Measurements from ENCODE around the gene CPA3. TPM values are rescaled to one million over a fixed set of nuclear protein-coding genes. Genes with fewer than 3 reads are reported as not detected.

The CPA3 gene
- total RNA-seq, 1 experiment from 2014 or later = not detected

- H3K27me3 Mint-ChIP-seq (ENCODE audit: low read depth) = no peaks in the 10 kb centered on the region
- no peaks in the 10 kb centered on the region for H3K36me3 Mint-ChIP-seq
- H3K27ac Mint-ChIP-seq = no peak overlapping the region
- no peaks in the 10 kb centered on the region for H3K9me3 Mint-ChIP-seq
- TF ChIP-seq ATF6 (CRISPR knock-in tag; IDR thresholded peaks at IDR 0.05) = no peak
- no peak for TF ChIP-seq ZNF425 (CRISPR knock-in tag; conservative IDR thresholded peaks at IDR 0.05)
- TF ChIP-seq FOXK1 (CRISPR knock-in tag; IDR thresholded peaks at IDR 0.05) = no peak
- TF ChIP-seq USF2 (CRISPR knock-in tag; IDR thresholded peaks at IDR 0.05) = no peak
- TF ChIP-seq E2F4 (CRISPR knock-in tag; IDR thresholded peaks at IDR 0.05; ENCODE audit: borderline replicate concordance, low read depth) = no peak
- TF ChIP-seq GABPB1 (CRISPR knock-in tag; IDR thresholded peaks at IDR 0.05) = no peak
- no peak for TF ChIP-seq HMGA2 (CRISPR knock-in tag; IDR thresholded peaks at IDR 0.05)
- no peak for TF ChIP-seq CBFB (CRISPR knock-in tag; IDR thresholded peaks at IDR 0.05; ENCODE audit: low read depth)
- TF ChIP-seq ATF2 (CRISPR knock-in tag; IDR thresholded peaks at IDR 0.05; ENCODE audit: borderline replicate concordance, low read depth) = no peak
- TF ChIP-seq CDX4 (CRISPR knock-in tag; IDR thresholded peaks at IDR 0.05; ENCODE audit: borderline replicate concordance) = no peak
- TF ChIP-seq ATF1 (CRISPR knock-in tag; IDR thresholded peaks at IDR 0.05) = no peak
- TF ChIP-seq IRF1 (CRISPR knock-in tag; IDR thresholded peaks at IDR 0.05) = no peak
- no peak for TF ChIP-seq HMGXB4 (CRISPR knock-in tag; IDR thresholded peaks at IDR 0.05)
- TF ChIP-seq ZNF138 (CRISPR knock-in tag; conservative IDR thresholded peaks at IDR 0.05) = no peak
- ChIA-PET POLR2A (no interaction called here), CTCF (interaction anchor here (1.1 to 1.5 kb wide), 3 partner anchors 12 to 155 kb away, joined by 3 to 6 read pairs (median 4); no protein-coding TSS in a partner anchor)
- H3K4me1 Mint-ChIP-seq = no peaks in the 10 kb centered on the region
- ATAC-seq (no peak), DNase-seq (ENCODE audit: low spot score) (no peak)
- H3K4me3 Mint-ChIP-seq = no peak overlapping the region
Observed at GRCh38 chr3:148873977-148874376, 8.9 kb downstream of the CPA3 start.
